ENCODE data around the gene COL7A1.

GRCh38 chr3:48538451-48538850 lies 56.7 kb downstream of the COL7A1 start:
- TF ChIP-seq CTCF (IDR thresholded peaks at IDR 0.05 in 8 of 11, conservative IDR thresholded peaks at IDR 0.05 in 3 of 11) = no peak
- no peak for TF ChIP-seq POLR2AphosphoS5 (IDR thresholded peaks at IDR 0.05)
- TF ChIP-seq POLR2A (IDR thresholded peaks at IDR 0.05) = no peak
